H9 (cell line): ENCODE data around the gene IGF1. TPM values are rescaled to one million over a fixed set of nuclear protein-coding genes. Genes with fewer than 3 reads are reported as not detected.

ENCODE experiments used
- DNase-seq: peaks from one replicate; pipeline ENCODE4 v3.0.0-alpha.2; 2017
- H2AFZ ChIP-seq: one replicate; pipeline ENCODE4 v1.6.1; 2013; ENCODE audit warnings: mild to moderate bottlenecking, low read length, control low read depth, moderate library complexity
- H2AK5ac ChIP-seq: 2 replicates; pipeline ENCODE4 v1.6.1; 2013; ENCODE audit warnings: low read length, control low read depth, mixed read lengths; ENCODE audit not compliant: insufficient read length
- H2BK120ac ChIP-seq: one replicate; pipeline ENCODE4 v1.6.1; 2013; ENCODE audit warnings: low read depth, mild to moderate bottlenecking, low read length, control low read depth, inconsistent platforms; ENCODE audit not compliant: poor library complexity, severe bottlenecking
- H2BK12ac ChIP-seq: 2 replicates; pipeline ENCODE4 v1.6.1; 2013; ENCODE audit warnings: low read length, control low read depth, mixed read lengths, low read depth; ENCODE audit not compliant: insufficient read length
- H2BK15ac ChIP-seq: 2 replicates; pipeline ENCODE4 v1.6.1; 2013; ENCODE audit warnings: low read depth, low read length, control low read depth
- H2BK20ac ChIP-seq: one replicate; pipeline ENCODE4 v1.6.1; 2013; ENCODE audit warnings: low read depth, mild to moderate bottlenecking, low read length, control low read depth, inconsistent platforms; ENCODE audit not compliant: poor library complexity, severe bottlenecking
- H2BK5ac ChIP-seq: 2 replicates; pipeline ENCODE4 v1.6.1; 2013; ENCODE audit warnings: low read length, control low read depth, mixed read lengths; ENCODE audit not compliant: insufficient read length
- H3K14ac ChIP-seq: 2 replicates; pipeline ENCODE4 v1.6.1; 2013; ENCODE audit warnings: low read length, control low read depth; ENCODE audit not compliant: insufficient read depth
- H3K18ac ChIP-seq: 2 replicates; pipeline ENCODE4 v1.6.1; 2013; ENCODE audit warnings: low read depth, mild to moderate bottlenecking, mixed read lengths, low read length, control low read depth; ENCODE audit not compliant: insufficient read length
- H3K23ac ChIP-seq: 2 replicates; pipeline ENCODE4 v1.6.1; 2013; ENCODE audit warnings: low read length, control low read depth, mixed read lengths, low read depth; ENCODE audit not compliant: insufficient read length
- H3K23me2 ChIP-seq: 2 replicates; pipeline ENCODE4 v1.6.1; 2013; ENCODE audit warnings: low read depth, mild to moderate bottlenecking, mixed read lengths, low read length, control low read depth; ENCODE audit not compliant: insufficient read length, poor library complexity, severe bottlenecking
- H3K27ac ChIP-seq: 2 replicates; pipeline ENCODE4 v1.5.1; 2013; ENCODE audit warnings: low read length, control low read depth, mixed read lengths, low read depth; ENCODE audit not compliant: insufficient read length
- H3K27me3 ChIP-seq: 2 replicates; pipeline ENCODE4 v1.6.1; 2013; ENCODE audit warnings: low read length, control low read depth, inconsistent platforms; ENCODE audit not compliant: insufficient read depth
- H3K4ac ChIP-seq: 2 replicates; pipeline ENCODE4 v1.6.1; 2013; ENCODE audit warnings: low read depth, mild to moderate bottlenecking, control low read depth, inconsistent platforms, low read length, moderate library complexity
- H3K4me1 ChIP-seq: 2 replicates; pipeline ENCODE4 v1.6.1; 2013; ENCODE audit warnings: low read length, control low read depth, inconsistent platforms; ENCODE audit not compliant: insufficient read depth
- H3K4me2 ChIP-seq: 2 replicates; pipeline ENCODE4 v1.6.1; 2013; ENCODE audit warnings: low read length, control low read depth, mixed read lengths; ENCODE audit not compliant: insufficient read length, insufficient read depth
- H3K56ac ChIP-seq: 2 replicates; pipeline ENCODE4 v1.6.1; 2013; ENCODE audit warnings: low read depth, mild to moderate bottlenecking, mixed read lengths, low read length, control low read depth; ENCODE audit not compliant: insufficient read length
- H3K79me1 ChIP-seq: 2 replicates; pipeline ENCODE4 v1.6.1; 2013; ENCODE audit warnings: low read depth, mild to moderate bottlenecking, moderate library complexity, low read length, control low read depth, inconsistent platforms; ENCODE audit not compliant: insufficient read depth, poor library complexity, severe bottlenecking
- H3K79me2 ChIP-seq: 2 replicates; pipeline ENCODE4 v1.6.1; 2013; ENCODE audit warnings: low read length, control low read depth, inconsistent platforms; ENCODE audit not compliant: insufficient read depth
- H3K9ac ChIP-seq: 2 replicates; pipeline ENCODE4 v1.6.1; 2013; ENCODE audit warnings: low read length, control low read depth, mixed read lengths; ENCODE audit not compliant: insufficient read length; ENCODE audit errors: extremely low read depth
- H3K9me3 ChIP-seq: one replicate; pipeline ENCODE4 v1.6.1; 2013; ENCODE audit warnings: low read depth, low read length, inconsistent platforms; ENCODE audit not compliant: control insufficient read depth
- H3T11ph ChIP-seq: one replicate; pipeline ENCODE4 v1.6.1; 2013; ENCODE audit warnings: mild to moderate bottlenecking, low read length, control low read depth, inconsistent platforms
- H4K20me1 ChIP-seq: one replicate; pipeline ENCODE4 v1.6.1; 2013; ENCODE audit not compliant: control insufficient read depth, insufficient read length, insufficient read depth
- H4K5ac ChIP-seq: 2 replicates; pipeline ENCODE4 v1.6.1; 2013; ENCODE audit warnings: low read depth, mild to moderate bottlenecking, mixed read lengths, low read length, control low read depth; ENCODE audit not compliant: insufficient read length
- H4K8ac ChIP-seq: replicated peaks from 2 replicates; pipeline ENCODE4 v1.6.1; 2013; ENCODE audit warnings: low read length, control low read depth, mixed read lengths, low read depth; ENCODE audit not compliant: insufficient read length
- H4K91ac ChIP-seq: 2 replicates; pipeline ENCODE4 v1.6.1; 2013; ENCODE audit warnings: low read depth, mild to moderate bottlenecking, moderate library complexity, mixed read lengths, low read length, control low read depth; ENCODE audit not compliant: insufficient read length
- H3K27ac Mint-ChIP-seq, 3 experiments: 2 replicates in 2 of 3; 3 replicates in 1 of 3; pipeline ENCODE4 v1.8.0; 2020 to 2021; ENCODE audit warnings: mixed read lengths in 3 of 3, mild to moderate bottlenecking in 1 of 3, moderate library complexity in 1 of 3
- H3K27me3 Mint-ChIP-seq: 2 replicates; pipeline ENCODE4 v1.8.0; 2021; ENCODE audit warnings: low read depth, mild to moderate bottlenecking, moderate library complexity, mixed read lengths
- H3K36me3 Mint-ChIP-seq, 3 experiments: 2 replicates in 2 of 3; 3 replicates in 1 of 3; pipeline ENCODE4 v1.8.0; 2020 to 2021; ENCODE audit warnings: low read depth in 3 of 3, mixed read lengths in 3 of 3; ENCODE audit not compliant: insufficient read depth in 1 of 3
- H3K4me1 Mint-ChIP-seq, 2 experiments: 2 replicates each; pipeline ENCODE4 v1.8.0; 2020; ENCODE audit warnings: mixed read lengths in 2 of 2
- H3K4me3 Mint-ChIP-seq, 2 experiments: 2 replicates in 1 of 2; 3 replicates in 1 of 2; pipeline ENCODE4 v1.8.0; 2020 to 2021; ENCODE audit warnings: mild to moderate bottlenecking in 2 of 2, mixed read lengths in 2 of 2, moderate library complexity in 1 of 2
- H3K9me3 Mint-ChIP-seq, 2 experiments: 2 replicates in 1 of 2; 3 replicates in 1 of 2; pipeline ENCODE4 v1.8.0; 2020; ENCODE audit warnings: mild to moderate bottlenecking in 2 of 2, mixed read lengths in 2 of 2, moderate library complexity in 1 of 2
- CTCF ChIP-seq: fragments of 200-600 bp; sonication (generic); conservative IDR thresholded peaks from 3 replicates; pipeline ENCODE4 v1.8.0; 2021; ENCODE audit warnings: antibody characterized with exemption, mild to moderate bottlenecking
- WGBS: extraction: QIAGEN DNeasy Blood & Tissue Kit; methylation state at CpG from one replicate; pipeline ENCODE4 v1.1.7; 2013; ENCODE audit warnings: missing lambda C conversion rate, low lambda C conversion rate, mixed read lengths; ENCODE audit not compliant: insufficient read length; ENCODE audit errors: extremely low coverage; 5-methylcytosine and 5-hydroxymethylcytosine counted together
- total RNA-seq: library from RNA; stranded (reverse); gene quantifications from 2 replicates; pipeline ENCODE4 v1.2.1, GENCODE V29; 2021

Gene IGF1
- total RNA-seq, 1 experiment from 2014 or later = not detected

DNA sequence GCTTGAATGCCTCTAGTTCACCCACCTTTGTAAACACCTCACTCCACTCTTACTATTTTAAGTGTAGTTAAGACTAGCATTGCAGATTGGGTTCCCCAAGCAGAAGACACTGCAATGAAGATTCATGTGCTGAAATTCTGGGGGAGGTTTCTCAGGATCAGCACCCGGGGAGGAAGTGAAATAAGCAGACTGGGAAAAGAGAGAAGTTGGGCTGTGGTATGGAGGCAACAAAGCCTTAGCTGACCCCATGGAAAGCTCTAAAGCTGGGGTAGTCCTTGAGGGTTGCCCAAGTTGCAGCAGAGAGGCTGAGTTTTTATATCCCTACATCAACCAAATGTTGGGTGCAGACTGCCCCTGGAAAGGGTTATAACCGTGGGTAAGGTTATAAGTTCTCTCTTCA is 23.9 kb upstream of the IGF1 start:
- H2BK5ac ChIP-seq = no peak overlapping the region
- no peak overlapping the region for H2BK15ac ChIP-seq
- no peaks in the 10 kb centered on the region for H3K79me2 ChIP-seq
- Mint-ChIP-seq H3K36me3 (peaks cover 0 to 4% (median 0%) of the 10 kb centered on the region in 3 experiments; a peak in 1 of 7 replicates), H3K4me3 (no peak overlapping the region), H3K9me3 (peaks cover 2 to 12% of the 10 kb centered on the region in 2 experiments; a peak in 3 of 5 replicates), H3K27ac (no peak overlapping the region), H3K27me3 (no peaks in the 10 kb centered on the region), H3K4me1 (no peaks in the 10 kb centered on the region)
- no peak overlapping the region for H3K9ac ChIP-seq
- no peak overlapping the region for H3K23ac ChIP-seq
- H2BK120ac ChIP-seq = no peak overlapping the region
- no peaks in the 10 kb centered on the region for H3K23me2 ChIP-seq
- H4K8ac ChIP-seq = no peak overlapping the region
- no peak overlapping the region for H3K14ac ChIP-seq
- no peak for DNase-seq
- no CpG with 5 or more reads among the region's 2 CpGs for WGBS
- H3K4me2 ChIP-seq = no peak overlapping the region
- no peak overlapping the region for H3K18ac ChIP-seq
- H3K56ac ChIP-seq = no peak overlapping the region
- no peak overlapping the region for H3K27ac ChIP-seq
- no peak overlapping the region for H2AK5ac ChIP-seq
- no peak overlapping the region for H2AFZ ChIP-seq
- H3T11ph ChIP-seq = no peak overlapping the region
- H2BK12ac ChIP-seq = no peak overlapping the region
- no peaks in the 10 kb centered on the region for H3K9me3 ChIP-seq
- no peaks in the 10 kb centered on the region for H3K79me1 ChIP-seq
- no peak overlapping the region for H4K5ac ChIP-seq
- no peak overlapping the region for H3K4ac ChIP-seq
- no peak for TF ChIP-seq CTCF
- no peaks in the 10 kb centered on the region for H4K20me1 ChIP-seq
- no peak overlapping the region for H2BK20ac ChIP-seq
- H3K4me1 ChIP-seq = no peaks in the 10 kb centered on the region
- no peak overlapping the region for H4K91ac ChIP-seq
- H3K27me3 ChIP-seq = no peaks in the 10 kb centered on the region
